SK-N-SH (cell line): ENCODE data around the gene CRELD2.

Source experiments
- CHD2 ChIP-seq: fragments of 150-350 bp; IDR thresholded peaks from 2 replicates; pipeline ENCODE4 v1.6.1; 2018; ENCODE audit warnings: low read length; ENCODE audit not compliant: partially characterized antibody
- CTCF ChIP-seq: fragments of 200-600 bp; sonication (generic); IDR thresholded peaks from 2 replicates; pipeline ENCODE4 v1.6.1; 2017; ENCODE audit warnings: antibody characterized with exemption, mild to moderate bottlenecking, moderate library complexity
- FOXM1 ChIP-seq: IDR thresholded peaks from 2 replicates; pipeline ENCODE4 v1.4.0; 2012; ENCODE audit warnings: low read depth, mild to moderate bottlenecking
- GATA2 ChIP-seq: sonication (generic); formaldehyde crosslinking; IDR thresholded peaks from 2 replicates; pipeline ENCODE4 v1.5.0; 2020; ENCODE audit warnings: mild to moderate bottlenecking, missing genetic modification reagents
- MAX ChIP-seq: IDR thresholded peaks from 2 replicates; pipeline ENCODE4 v1.4.0; 2012; ENCODE audit warnings: low read depth
- POLR2AphosphoS5 ChIP-seq: IDR thresholded peaks from 2 replicates; pipeline ENCODE4 v1.6.1; 2012; ENCODE audit warnings: low read depth, low read length
- RAD21 ChIP-seq: IDR thresholded peaks from 2 replicates; pipeline ENCODE4 v1.6.1; 2012; ENCODE audit warnings: mild to moderate bottlenecking, low read length
- REST ChIP-seq: IDR thresholded peaks from 2 replicates; pipeline ENCODE4 v1.6.1; 2012; ENCODE audit warnings: mild to moderate bottlenecking, low read depth, low read length, moderate library complexity

- no peak for TF ChIP-seq REST
- no peak for TF ChIP-seq FOXM1
- TF ChIP-seq CTCF: no peak
- no peak for TF ChIP-seq GATA2 (CRISPR knock-in tag)
- no peak for TF ChIP-seq POLR2AphosphoS5
- TF ChIP-seq MAX: no peak
- TF ChIP-seq CHD2: no peak
- TF ChIP-seq RAD21: no peak
These were observed 35.4 kb downstream of the CRELD2 start for GRCh38 chr22:49953680-49954344.
